Breast epithelium (tissue), 3 donors: ENCODE measurements around the gene PLVAP.

Experiments
- POLR2A ChIP-seq: fragments of 450-650 bp; IDR thresholded peaks from one replicate; pipeline ENCODE4 v1.6.1; 2016; ENCODE audit warnings: antibody characterized with exemption, mild to moderate bottlenecking, moderate library complexity
- POLR2AphosphoS5 ChIP-seq, 3 donors: sonication (generic); formaldehyde crosslinking; IDR thresholded peaks; one replicate each; pipeline ENCODE4 v1.6.1; 2017; ENCODE audit warnings: antibody characterized with exemption in 3 of 3
- TF ChIP-seq, protein P1 (sequence below), 3 donors: fragments of 450-650 bp; IDR thresholded peaks; one replicate each; pipeline ENCODE4 v1.5.1; 2016 to 2017; ENCODE audit warnings: antibody characterized with exemption in 3 of 3, mild to moderate bottlenecking in 3 of 3, moderate library complexity in 3 of 3

- TF ChIP-seq, protein P1, sequence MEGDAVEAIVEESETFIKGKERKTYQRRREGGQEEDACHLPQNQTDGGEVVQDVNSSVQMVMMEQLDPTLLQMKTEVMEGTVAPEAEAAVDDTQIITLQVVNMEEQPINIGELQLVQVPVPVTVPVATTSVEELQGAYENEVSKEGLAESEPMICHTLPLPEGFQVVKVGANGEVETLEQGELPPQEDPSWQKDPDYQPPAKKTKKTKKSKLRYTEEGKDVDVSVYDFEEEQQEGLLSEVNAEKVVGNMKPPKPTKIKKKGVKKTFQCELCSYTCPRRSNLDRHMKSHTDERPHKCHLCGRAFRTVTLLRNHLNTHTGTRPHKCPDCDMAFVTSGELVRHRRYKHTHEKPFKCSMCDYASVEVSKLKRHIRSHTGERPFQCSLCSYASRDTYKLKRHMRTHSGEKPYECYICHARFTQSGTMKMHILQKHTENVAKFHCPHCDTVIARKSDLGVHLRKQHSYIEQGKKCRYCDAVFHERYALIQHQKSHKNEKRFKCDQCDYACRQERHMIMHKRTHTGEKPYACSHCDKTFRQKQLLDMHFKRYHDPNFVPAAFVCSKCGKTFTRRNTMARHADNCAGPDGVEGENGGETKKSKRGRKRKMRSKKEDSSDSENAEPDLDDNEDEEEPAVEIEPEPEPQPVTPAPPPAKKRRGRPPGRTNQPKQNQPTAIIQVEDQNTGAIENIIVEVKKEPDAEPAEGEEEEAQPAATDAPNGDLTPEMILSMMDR (IDR thresholded peaks at IDR 0.05) = no peak
- TF ChIP-seq POLR2A (no peak), POLR2AphosphoS5 (IDR thresholded peaks at IDR 0.05) (no peak)
Observed at GRCh38 chr19:17393914-17394313, 16.8 kb upstream of the PLVAP start, which contains the start of gene CCDC194.
